PFSK-1 (cell line): Measurements from ENCODE around the gene PLEK.

Experiments used
- FOXP2 ChIP-seq: optimal IDR thresholded peaks from 2 replicates; pipeline ENCODE3; 2011; ENCODE audit warnings: borderline replicate concordance, control low read depth, inconsistent platforms; ENCODE audit not compliant: insufficient read depth; ENCODE audit errors: extremely low read length, extremely low read depth
- POLR2AphosphoS5 ChIP-seq: IDR thresholded peaks from 2 replicates; pipeline ENCODE4 v1.6.1; 2012; ENCODE audit warnings: low read depth, mild to moderate bottlenecking, control low read depth, low read length, moderate library complexity
- REST ChIP-seq, 2 experiments: IDR thresholded peaks; 2 replicates each; pipeline versions ENCODE4 v1.6.1 to v1.8.0; 2011 to 2012; ENCODE audit warnings: low read depth in 2 of 2, low read length in 2 of 2, control low read depth in 1 of 2, inconsistent platforms in 1 of 2, mild to moderate bottlenecking in 1 of 2, moderate library complexity in 1 of 2; ENCODE audit not compliant: insufficient read depth in 1 of 2
- SIN3A ChIP-seq: IDR thresholded peaks from 2 replicates; pipeline ENCODE4 v1.6.1; 2012; ENCODE audit warnings: mild to moderate bottlenecking, low read length, moderate library complexity, borderline replicate concordance; ENCODE audit not compliant: insufficient read depth
- TAF1 ChIP-seq: IDR thresholded peaks from 2 replicates; pipeline ENCODE4 v1.6.1; 2012; ENCODE audit warnings: low read length, control low read depth, borderline replicate concordance; ENCODE audit not compliant: insufficient read depth

PLEK gene

GRCh38 chr2:68404893-68405799, 40.1 kb downstream of the PLEK start:
- TF ChIP-seq POLR2AphosphoS5 (no peak), TAF1 (no peak), FOXP2 (no peak), SIN3A (no peak), REST (IDR thresholded peaks at IDR 0.05; ENCODE audit: insufficient read depth in 1 of 2, low read depth in 2 of 2, low read length in 2 of 2) (no peak)

GRCh38 chr2:68411397-68412126, 46.5 kb downstream of the PLEK start:
- TF ChIP-seq REST (IDR thresholded peaks at IDR 0.05; ENCODE audit: insufficient read depth in 1 of 2, low read depth in 2 of 2, low read length in 2 of 2) (no peak), TAF1 (no peak), SIN3A (no peak), FOXP2 (no peak), POLR2AphosphoS5 (no peak)

GRCh38 chr2:68412127-68412819, 47.2 kb downstream of the PLEK start:
- TF ChIP-seq SIN3A (no peak), REST (IDR thresholded peaks at IDR 0.05; ENCODE audit: insufficient read depth in 1 of 2, low read depth in 2 of 2, low read length in 2 of 2) (no peak), FOXP2 (no peak), POLR2AphosphoS5 (no peak), TAF1 (no peak)

- TF ChIP-seq SIN3A: no peak
- TF ChIP-seq REST (IDR thresholded peaks at IDR 0.05; ENCODE audit: insufficient read depth in 1 of 2, low read depth in 2 of 2, low read length in 2 of 2): no peak
- TF ChIP-seq POLR2AphosphoS5: no peak
- TF ChIP-seq TAF1: no peak
- TF ChIP-seq FOXP2: no peak
Measured at GRCh38 chr2:68413466-68413865, 48.4 kb downstream of the PLEK start.
